HFF-Myc (cell line): ENCODE results near the gene TTC9C.
"Not testable (repeated sequence)": the region's sequence is repeated elsewhere in the genome, so short reads cannot be mapped to it uniquely, and the experiment has no call there.

Experiments used
- DNase-seq: peaks from one replicate; pipeline ENCODE4 v3.0.0-alpha.2; 2011; ENCODE audit warnings: low read depth; ENCODE audit errors: extremely low read depth
- H3K4me3 ChIP-seq: replicated peaks from 2 replicates; pipeline ENCODE4 v1.5.1; 2011; ENCODE audit warnings: low read depth, mild to moderate bottlenecking, control low read depth, low read length
- TF ChIP-seq, protein P1 (sequence below): IDR thresholded peaks from 2 replicates; pipeline ENCODE4 v1.5.1; 2012; ENCODE audit warnings: mild to moderate bottlenecking, low read depth, low read length, control low read depth; ENCODE audit errors: missing control alignments

Gene TTC9C

DNA sequence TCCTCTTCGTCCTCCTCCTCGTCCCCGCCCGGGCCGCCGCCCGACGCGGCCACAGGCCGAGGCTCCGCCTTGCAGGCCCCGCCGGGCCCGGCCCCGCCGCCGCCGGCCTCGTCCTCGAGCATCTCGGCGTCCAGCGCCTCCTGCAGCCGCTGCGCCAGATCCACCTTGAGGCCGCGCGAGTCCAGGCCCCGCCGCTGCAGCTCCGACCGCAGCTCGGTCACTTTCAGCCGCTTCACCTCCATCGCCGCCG, 1.4 kb upstream of the TTC9C start:
- DNase-seq = no peak
- TF ChIP-seq, protein P1, sequence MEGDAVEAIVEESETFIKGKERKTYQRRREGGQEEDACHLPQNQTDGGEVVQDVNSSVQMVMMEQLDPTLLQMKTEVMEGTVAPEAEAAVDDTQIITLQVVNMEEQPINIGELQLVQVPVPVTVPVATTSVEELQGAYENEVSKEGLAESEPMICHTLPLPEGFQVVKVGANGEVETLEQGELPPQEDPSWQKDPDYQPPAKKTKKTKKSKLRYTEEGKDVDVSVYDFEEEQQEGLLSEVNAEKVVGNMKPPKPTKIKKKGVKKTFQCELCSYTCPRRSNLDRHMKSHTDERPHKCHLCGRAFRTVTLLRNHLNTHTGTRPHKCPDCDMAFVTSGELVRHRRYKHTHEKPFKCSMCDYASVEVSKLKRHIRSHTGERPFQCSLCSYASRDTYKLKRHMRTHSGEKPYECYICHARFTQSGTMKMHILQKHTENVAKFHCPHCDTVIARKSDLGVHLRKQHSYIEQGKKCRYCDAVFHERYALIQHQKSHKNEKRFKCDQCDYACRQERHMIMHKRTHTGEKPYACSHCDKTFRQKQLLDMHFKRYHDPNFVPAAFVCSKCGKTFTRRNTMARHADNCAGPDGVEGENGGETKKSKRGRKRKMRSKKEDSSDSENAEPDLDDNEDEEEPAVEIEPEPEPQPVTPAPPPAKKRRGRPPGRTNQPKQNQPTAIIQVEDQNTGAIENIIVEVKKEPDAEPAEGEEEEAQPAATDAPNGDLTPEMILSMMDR = no peak
- peak overlapping the region; percentile 99 for H3K4me3 ChIP-seq

- DNase-seq = peak; percentile 96
- peak within 1 kb of the TSS; percentile 99 for H3K4me3 ChIP-seq
- TF ChIP-seq, protein P1 = no peak
These were observed 968 bp upstream of the TTC9C start, which contains the start of gene HNRNPUL2 for GRCh38 chr11:62727165-62727871. Gene HNRNPUL2, minus strand, starts transcription at chr11:62727457. Its CDS starts 301 bp downstream, at chr11:62727156.

- TF ChIP-seq, protein P1 = no peak
These were observed 465 bp upstream of the TTC9C start for GRCh38 chr11:62727872-62728170.

DNA sequence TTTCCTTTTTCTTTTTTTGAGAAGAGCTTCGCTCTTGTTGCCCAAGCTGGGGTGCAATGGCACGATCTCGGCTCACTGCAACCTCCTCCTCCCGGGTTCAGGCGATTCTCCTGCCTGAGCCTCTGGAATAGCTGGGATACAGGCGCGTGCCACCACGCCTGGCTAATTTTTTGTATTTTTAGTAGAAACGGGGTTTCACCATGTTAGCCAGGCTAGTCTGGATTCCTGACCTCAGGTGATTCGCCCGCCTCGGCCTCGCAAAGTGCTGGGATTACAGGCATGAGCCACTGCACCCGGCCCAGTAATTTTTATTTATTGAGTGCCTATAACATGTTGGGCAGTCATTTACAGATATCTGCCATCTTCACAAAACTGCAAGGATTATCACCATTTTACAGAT, 1.8 kb downstream of the TTC9C start:
- peak overlapping the region; percentile 99 for H3K4me3 ChIP-seq
- not testable (repeated sequence) for DNase-seq

More at GRCh38 chr11:62727872-62728170, 465 bp upstream of the TTC9C start:
- H3K4me3 ChIP-seq = peak overlapping the region; percentile 99
- peak; percentile 96 for DNase-seq

DNA sequence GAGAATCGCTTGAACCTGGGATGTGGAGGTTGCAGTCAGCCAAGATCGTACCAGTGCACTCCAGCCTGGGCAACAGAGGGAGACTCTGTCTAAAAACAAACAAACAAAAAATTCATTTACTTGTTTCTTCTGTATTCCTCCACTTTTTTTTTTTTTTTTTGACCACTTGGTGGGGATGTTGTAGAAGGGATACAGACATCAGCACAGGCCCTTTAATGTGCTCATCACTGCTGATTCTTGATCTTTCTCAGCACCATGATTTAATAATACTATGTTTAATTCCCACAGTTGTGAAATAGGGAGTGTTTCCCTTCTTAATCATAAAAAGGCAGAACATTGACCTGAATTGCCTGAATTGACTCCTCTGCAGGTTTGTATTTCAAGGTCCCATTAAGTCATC, 4.5 kb downstream of the TTC9C start:
- no peak overlapping the region for H3K4me3 ChIP-seq
- TF ChIP-seq, protein P1 = no peak
- no peak for DNase-seq

- TF ChIP-seq, protein P1 = no peak
- no peak overlapping the region for H3K4me3 ChIP-seq
- no peak for DNase-seq
These were observed 8.9 kb downstream of the TTC9C start for GRCh38 chr11:62737196-62737595.

GRCh38 chr11:62747475-62748160, 19.3 kb downstream of the TTC9C start:
- no peak for DNase-seq
- TF ChIP-seq, protein P1 = no peak
- no peak overlapping the region for H3K4me3 ChIP-seq

DNA sequence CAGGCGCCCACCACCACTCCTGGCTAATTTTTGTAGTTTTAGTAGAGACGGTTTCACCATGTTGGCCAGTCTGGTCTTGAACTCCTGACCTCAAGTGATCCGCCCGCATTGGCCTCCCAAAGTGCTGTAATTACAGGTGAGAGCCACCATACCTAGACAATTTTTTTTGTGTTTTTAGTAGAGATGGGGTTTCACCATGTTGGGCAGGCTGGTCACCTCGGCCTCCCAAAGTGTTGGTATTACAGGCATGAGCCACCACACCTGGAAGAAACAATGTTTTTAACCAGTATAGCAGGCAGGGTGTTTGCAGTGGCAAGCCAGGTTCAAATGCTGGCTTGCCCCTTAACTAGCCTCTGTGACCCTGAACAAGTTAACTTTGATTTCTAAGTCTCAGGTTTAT, 21.6 kb downstream of the TTC9C start:
- not testable (repeated sequence) for DNase-seq, H3K4me3 ChIP-seq
